SU-DHL-6 (cell line): Measurements from ENCODE around the gene NPSR1.

Experiments used
- H2AFZ ChIP-seq: fragments of 200-600 bp; sonication (generic); 2 replicates; pipeline ENCODE4 v1.6.1; 2014; ENCODE audit warnings: low read depth, mild to moderate bottlenecking, moderate library complexity, mixed read lengths, antibody characterized with exemption, low read length; ENCODE audit not compliant: severe bottlenecking
- H3F3A ChIP-seq: fragments of 200-600 bp; shearing (Covaris generic); 2 replicates; pipeline ENCODE4 v1.6.0; 2016; ENCODE audit warnings: antibody characterized with exemption, mild to moderate bottlenecking; ENCODE audit not compliant: insufficient read depth
- H3K27ac ChIP-seq: fragments of 200-600 bp; sonication (generic); 2 replicates; pipeline ENCODE4 v1.5.1; 2016; ENCODE audit warnings: low read depth, mild to moderate bottlenecking, low read length, moderate library complexity, mixed read lengths
- H3K27me3 ChIP-seq: fragments of 200-600 bp; sonication (generic), shearing (Covaris generic); 2 replicates; pipeline ENCODE4 v1.6.0; 2014; ENCODE audit warnings: mild to moderate bottlenecking, low read length
- H3K36me3 ChIP-seq: fragments of 200-600 bp; sonication (generic); 2 replicates; pipeline ENCODE4 v1.6.1; 2014; ENCODE audit warnings: mild to moderate bottlenecking, low read length, mixed read lengths
- H3K4me2 ChIP-seq: fragments of 300-600, 200-600 bp; shearing (Covaris generic), sonication (generic); 2 replicates; pipeline ENCODE4 v1.6.0; 2014; ENCODE audit warnings: low read length, low read depth, mild to moderate bottlenecking; ENCODE audit not compliant: poor library complexity, severe bottlenecking
- H3K4me3 ChIP-seq: fragments of 200-600 bp; sonication (generic); 2 replicates; pipeline ENCODE4 v1.5.1; 2014; ENCODE audit warnings: antibody characterized with exemption, low read length, mild to moderate bottlenecking, mixed read lengths; ENCODE audit not compliant: insufficient read depth, poor library complexity, severe bottlenecking
- H3K79me2 ChIP-seq: fragments of 200-600 bp; sonication (generic); 2 replicates; pipeline ENCODE4 v1.6.1; 2014; ENCODE audit warnings: mild to moderate bottlenecking, low read length, moderate library complexity; ENCODE audit not compliant: insufficient read depth
- H3K9ac ChIP-seq: fragments of 200-600 bp; sonication (generic); 2 replicates; pipeline ENCODE4 v1.7.0; 2014; ENCODE audit warnings: mild to moderate bottlenecking, low read length
- H3K9me2 ChIP-seq: fragments of 200-600 bp; sonication (generic); replicated peaks from 2 replicates; pipeline ENCODE4 v1.6.1; 2014; ENCODE audit warnings: low read length; ENCODE audit not compliant: insufficient read depth
- H3K9me3 ChIP-seq: fragments of 200-600 bp; sonication (generic); 2 replicates; pipeline ENCODE4 v1.6.1; 2014; ENCODE audit warnings: low read length, mixed read lengths; ENCODE audit not compliant: insufficient read depth
- H4K20me1 ChIP-seq: fragments of 200-600 bp; sonication (generic); 2 replicates; pipeline ENCODE4 v1.6.1; 2014; ENCODE audit warnings: low read depth, mild to moderate bottlenecking, antibody characterized with exemption, low read length, moderate library complexity, mixed read lengths
- EZH2phosphoT487 ChIP-seq: fragments of 200-600 bp; sonication (generic), shearing (Covaris generic); conservative IDR thresholded peaks from 2 replicates; pipeline ENCODE4 v1.6.1; 2018; ENCODE audit warnings: mild to moderate bottlenecking, antibody characterized with exemption, low read length, moderate library complexity, mixed read lengths
- TF ChIP-seq, protein P1 (sequence below): fragments of 200-600 bp; sonication (generic); IDR thresholded peaks from one replicate; pipeline ENCODE4 v1.5.1; 2017; ENCODE audit warnings: antibody characterized with exemption, mild to moderate bottlenecking, low read length, moderate library complexity; ENCODE audit not compliant: insufficient read depth, poor library complexity, severe bottlenecking

The NPSR1 gene

DNA sequence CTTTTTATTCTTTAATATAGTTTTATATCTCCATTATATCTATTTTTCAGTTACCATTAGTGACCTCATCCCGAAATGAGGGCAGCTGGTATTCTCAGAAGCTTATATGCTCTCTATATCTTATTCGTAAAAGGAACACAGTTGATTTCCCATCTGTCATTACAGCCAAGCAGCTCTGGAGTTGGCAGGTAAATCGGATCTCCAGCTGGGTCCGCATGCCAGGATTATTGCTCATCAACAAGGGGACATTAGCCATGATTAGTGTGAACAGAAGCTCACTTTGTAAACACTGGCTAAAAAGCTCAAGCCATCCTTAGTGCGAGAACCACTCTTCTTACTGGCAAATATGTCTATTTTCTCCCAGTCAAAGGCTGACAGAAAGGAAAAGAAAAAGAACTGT lies 180.3 kb downstream of the NPSR1 start:
- Histone ChIP-seq H3K36me3 (no peaks in the 10 kb centered on the region), H3F3A (no peaks in the 10 kb centered on the region), H4K20me1 (no peaks in the 10 kb centered on the region), H3K4me3 (no peak overlapping the region), H3K79me2 (no peaks in the 10 kb centered on the region), H3K9me3 (no peaks in the 10 kb centered on the region), H3K27me3 (no peaks in the 10 kb centered on the region), H3K9me2 (no peaks in the 10 kb centered on the region), H2AFZ (no peak overlapping the region), H3K4me2 (no peak overlapping the region), H3K27ac (no peak overlapping the region), H3K9ac (no peak overlapping the region)
- no peak for TF ChIP-seq EZH2phosphoT487
- TF ChIP-seq, protein P1, sequence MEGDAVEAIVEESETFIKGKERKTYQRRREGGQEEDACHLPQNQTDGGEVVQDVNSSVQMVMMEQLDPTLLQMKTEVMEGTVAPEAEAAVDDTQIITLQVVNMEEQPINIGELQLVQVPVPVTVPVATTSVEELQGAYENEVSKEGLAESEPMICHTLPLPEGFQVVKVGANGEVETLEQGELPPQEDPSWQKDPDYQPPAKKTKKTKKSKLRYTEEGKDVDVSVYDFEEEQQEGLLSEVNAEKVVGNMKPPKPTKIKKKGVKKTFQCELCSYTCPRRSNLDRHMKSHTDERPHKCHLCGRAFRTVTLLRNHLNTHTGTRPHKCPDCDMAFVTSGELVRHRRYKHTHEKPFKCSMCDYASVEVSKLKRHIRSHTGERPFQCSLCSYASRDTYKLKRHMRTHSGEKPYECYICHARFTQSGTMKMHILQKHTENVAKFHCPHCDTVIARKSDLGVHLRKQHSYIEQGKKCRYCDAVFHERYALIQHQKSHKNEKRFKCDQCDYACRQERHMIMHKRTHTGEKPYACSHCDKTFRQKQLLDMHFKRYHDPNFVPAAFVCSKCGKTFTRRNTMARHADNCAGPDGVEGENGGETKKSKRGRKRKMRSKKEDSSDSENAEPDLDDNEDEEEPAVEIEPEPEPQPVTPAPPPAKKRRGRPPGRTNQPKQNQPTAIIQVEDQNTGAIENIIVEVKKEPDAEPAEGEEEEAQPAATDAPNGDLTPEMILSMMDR: no peak

- Histone ChIP-seq H3K4me3 (no peak overlapping the region), H3K27ac (no peak overlapping the region), H3K9me3 (no peaks in the 10 kb centered on the region), H3K9ac (no peak overlapping the region), H4K20me1 (no peaks in the 10 kb centered on the region), H3F3A (no peaks in the 10 kb centered on the region), H3K36me3 (no peaks in the 10 kb centered on the region), H3K9me2 (no peaks in the 10 kb centered on the region), H3K4me2 (no peak overlapping the region), H3K79me2 (no peaks in the 10 kb centered on the region), H2AFZ (no peak overlapping the region), H3K27me3 (no peaks in the 10 kb centered on the region)
- TF ChIP-seq, protein P1: no peak
- no peak for TF ChIP-seq EZH2phosphoT487
Observed at GRCh38 chr7:34839645-34840044, 181.6 kb downstream of the NPSR1 start.

- Histone ChIP-seq H3K9me2 (no peaks in the 10 kb centered on the region), H3K79me2 (no peaks in the 10 kb centered on the region), H3K4me3 (no peak overlapping the region), H3K9me3 (no peaks in the 10 kb centered on the region), H3F3A (no peaks in the 10 kb centered on the region), H4K20me1 (no peaks in the 10 kb centered on the region), H3K9ac (no peak overlapping the region), H3K4me2 (no peak overlapping the region), H3K36me3 (no peaks in the 10 kb centered on the region), H2AFZ (no peak overlapping the region), H3K27ac (no peak overlapping the region), H3K27me3 (no peaks in the 10 kb centered on the region)
- no peak for TF ChIP-seq EZH2phosphoT487
- TF ChIP-seq, protein P1: no peak
Observed at GRCh38 chr7:34840176-34840785, 182.3 kb downstream of the NPSR1 start.
